GM19463 (cell line): ENCODE results near the gene ZFYVE28.
"Not testable (repeated sequence)": the region's sequence is repeated elsewhere in the genome, so short reads cannot be mapped to it uniquely, and the experiment has no call there.

Experiments
- ATAC-seq: cut with Tn5 transposase; IDR thresholded peaks from one replicate; pipeline ENCODE4 v1.9.1; 2021; ENCODE audit warnings: mild to moderate bottlenecking, moderate library complexity; ENCODE audit not compliant: unreplicated experiment

Gene ZFYVE28

GRCh38 chr4:2417765-2418649, at the start of gene ZFYVE28:
Gene ZFYVE28 (minus strand): TSS chr4:2418645. CDS start chr4:2418323, 322 bp downstream.
- no peak for ATAC-seq

GRCh38 chr4:2465544-2465943, 47.1 kb upstream of the ZFYVE28 start:
- ATAC-seq: not testable (repeated sequence)

- no peak for ATAC-seq
These were observed 46.6 kb upstream of the ZFYVE28 start for GRCh38 chr4:2465032-2465431.

- no peak for ATAC-seq
These were observed 44.7 kb upstream of the ZFYVE28 start for GRCh38 chr4:2462992-2463762.

- peak; percentile 89 for ATAC-seq
These were observed 44.0 kb upstream of the ZFYVE28 start for GRCh38 chr4:2462218-2462991.

GRCh38 chr4:2461246-2461960, 43.0 kb upstream of the ZFYVE28 start:
- no peak for ATAC-seq

GRCh38 chr4:2459589-2460349, 41.3 kb upstream of the ZFYVE28 start:
- ATAC-seq: no peak

- ATAC-seq: no peak
These were observed 40.4 kb upstream of the ZFYVE28 start for GRCh38 chr4:2458546-2459491.

GRCh38 chr4:2457481-2458295, 39.2 kb upstream of the ZFYVE28 start:
- no peak for ATAC-seq

- no peak for ATAC-seq
These were observed 33.7 kb upstream of the ZFYVE28 start for GRCh38 chr4:2451821-2452785.

- no peak for ATAC-seq
These were observed 32.6 kb upstream of the ZFYVE28 start for GRCh38 chr4:2451036-2451520.

GRCh38 chr4:2450394-2451035, 32.1 kb upstream of the ZFYVE28 start:
- no peak for ATAC-seq

- ATAC-seq: no peak
These were observed 31.3 kb upstream of the ZFYVE28 start for GRCh38 chr4:2449511-2450392.

GRCh38 chr4:2449051-2449450, 30.6 kb upstream of the ZFYVE28 start:
- no peak for ATAC-seq

- no peak for ATAC-seq
These were observed 30.1 kb upstream of the ZFYVE28 start for GRCh38 chr4:2448589-2448988.
